NCI-H748 treated with DMSO at 0.1 percent for 48 hours (cell line): ENCODE results near the gene ATP4B.
A peak's percentile ranks its signal among the peaks of the same experiment; 100 is the strongest.

Experiments used
- DNase-seq: peaks from one replicate; lab custom pipeline; 2025; lab: John Stamatoyannopoulos, UW

The ATP4B gene

DNA sequence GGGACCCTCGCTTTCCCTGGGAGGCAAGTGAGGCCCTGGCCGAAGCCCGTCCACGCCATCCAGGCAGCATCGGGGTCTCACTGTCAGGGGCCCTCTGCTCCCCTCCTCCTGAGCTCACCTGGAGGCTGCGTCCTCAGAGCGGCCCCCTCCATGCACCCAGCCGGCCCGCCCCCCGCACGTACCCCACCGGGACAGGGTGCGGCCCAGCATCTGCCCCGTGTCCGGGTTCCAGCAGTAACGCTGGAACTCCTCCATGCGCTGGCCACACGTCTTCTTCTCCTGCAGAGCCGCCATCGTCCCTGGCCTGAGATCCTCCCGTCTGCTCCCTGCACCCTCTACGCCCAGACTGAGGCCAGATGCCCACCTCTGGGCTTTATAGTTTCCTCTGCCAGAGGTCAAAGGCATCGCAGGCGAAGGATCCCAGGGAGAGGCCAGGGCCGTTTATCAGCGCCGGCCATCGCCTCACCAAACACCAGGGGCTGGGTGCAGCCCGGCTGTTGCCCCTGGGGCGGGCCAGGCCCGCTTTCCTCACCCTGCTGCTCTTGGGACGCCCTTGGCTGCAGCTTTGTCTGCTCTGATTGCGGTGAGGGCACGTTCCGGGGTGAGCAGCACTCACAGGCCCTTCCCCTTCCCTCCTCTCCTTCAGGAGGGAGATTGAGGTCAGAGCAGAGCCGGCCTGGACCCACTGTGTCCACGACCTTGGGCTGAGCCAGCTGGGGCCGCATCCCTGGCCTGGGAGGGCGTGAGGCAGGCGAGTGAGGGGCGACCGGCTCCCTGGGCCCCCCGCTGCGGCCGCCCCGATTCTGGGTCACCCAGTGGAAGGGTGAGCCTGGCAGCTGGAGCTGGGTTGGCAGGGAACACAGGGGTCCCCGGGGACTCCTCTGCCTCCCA lies at the start of gene ATP4B:
Gene ATP4B, minus strand, starts transcription at position 348 of the 891 bp plus-strand sequence. Its CDS starts 54 bp downstream, at position 294.
- no peak for DNase-seq

DNA sequence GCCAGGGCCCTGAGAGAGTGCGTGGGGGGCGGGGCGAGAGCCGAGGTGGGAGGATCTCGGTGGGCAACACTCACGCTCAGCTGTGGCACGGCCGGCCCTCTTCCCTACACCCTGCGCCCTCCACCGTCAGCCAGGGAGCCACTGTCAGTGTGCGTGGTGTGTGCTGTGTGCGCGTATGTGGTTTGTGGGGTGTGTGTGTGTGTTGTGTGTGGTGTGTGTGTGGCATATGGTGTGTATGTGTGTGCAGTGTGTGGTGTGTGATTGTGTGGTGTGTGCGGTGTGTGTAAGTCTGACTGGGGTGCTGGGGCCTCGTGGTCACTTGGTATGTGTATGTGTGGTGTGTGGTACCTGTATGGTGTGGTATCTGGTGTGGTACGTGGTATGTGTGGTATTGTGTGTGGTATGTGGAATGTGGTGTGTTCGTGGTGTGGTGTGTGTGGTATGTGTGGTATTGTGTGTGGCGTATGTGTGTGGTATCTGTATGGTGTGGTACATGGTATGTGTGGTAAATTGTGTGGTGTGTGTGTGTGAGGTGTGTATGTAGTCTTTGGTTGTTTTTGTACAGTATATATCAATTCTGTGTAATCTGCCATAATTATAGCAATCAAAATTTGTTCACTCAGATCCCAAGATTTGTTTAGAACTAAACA lies 14.1 kb upstream of the ATP4B start:
- no peak for DNase-seq

DNA sequence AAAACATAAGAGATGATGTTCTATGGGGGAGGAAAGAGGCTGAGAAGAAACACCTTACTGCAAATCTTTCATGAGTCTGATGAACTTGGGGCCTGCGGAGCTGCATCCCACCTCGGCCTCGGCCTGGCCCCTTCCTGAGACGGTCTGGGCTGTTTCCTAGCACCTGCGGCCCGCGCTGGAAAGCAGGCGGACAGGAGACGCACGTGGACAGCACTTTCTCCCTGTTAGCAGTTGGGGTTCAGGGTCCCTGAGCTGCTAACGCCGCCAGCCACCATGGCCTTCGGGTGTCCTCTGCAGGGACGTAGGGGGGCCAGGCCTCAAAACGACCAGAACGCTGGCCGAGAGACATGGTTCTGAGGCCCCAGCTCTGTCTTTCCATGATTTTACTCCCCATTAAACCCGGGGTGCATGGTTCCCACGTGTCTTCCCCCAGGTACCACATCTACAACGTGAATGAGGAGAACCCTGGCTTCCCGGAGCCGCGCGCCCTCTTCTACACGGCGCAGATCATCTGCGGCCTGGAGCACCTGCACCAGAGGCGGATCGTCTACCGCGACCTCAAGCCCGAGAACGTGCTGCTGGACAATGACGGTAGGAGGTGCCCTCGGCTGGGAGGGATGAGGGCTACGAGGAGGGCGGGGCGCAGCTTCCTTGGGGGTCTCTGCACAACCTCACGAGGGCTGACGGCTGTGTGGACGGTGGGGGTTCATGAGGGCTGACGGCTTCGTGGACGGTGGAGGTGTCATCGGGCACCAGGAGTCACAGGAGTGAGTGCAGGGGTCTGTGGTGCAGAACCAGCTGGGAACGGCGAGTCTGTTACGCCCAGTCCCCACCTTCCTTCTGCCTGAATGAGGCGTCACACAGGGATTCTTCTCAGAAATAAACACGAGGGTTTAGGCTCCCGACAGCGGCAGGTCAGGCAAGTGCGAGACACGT lies 13.3 kb upstream of the ATP4B start:
- DNase-seq = no peak

DNA sequence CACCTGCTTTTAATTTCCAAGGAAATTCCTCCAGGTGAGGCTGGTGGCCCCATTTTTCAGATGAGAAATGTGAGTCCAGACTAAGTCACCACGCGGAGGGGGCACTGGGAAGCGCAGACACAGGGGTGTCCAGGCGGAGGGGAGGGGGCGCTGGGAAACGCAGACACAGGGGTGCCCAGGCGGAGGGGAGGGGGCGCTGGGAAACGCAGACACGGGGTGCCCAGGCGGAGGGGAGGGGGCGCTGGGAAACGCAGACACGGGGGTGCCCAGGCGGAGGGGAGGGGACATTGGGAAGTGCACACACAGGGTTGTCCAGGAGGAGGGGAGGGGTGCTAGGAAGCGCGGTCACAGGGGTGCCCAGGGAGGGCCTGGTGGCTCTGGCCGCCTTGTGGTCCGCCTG lies 12.5 kb upstream of the ATP4B start:
- DNase-seq = no peak

DNA sequence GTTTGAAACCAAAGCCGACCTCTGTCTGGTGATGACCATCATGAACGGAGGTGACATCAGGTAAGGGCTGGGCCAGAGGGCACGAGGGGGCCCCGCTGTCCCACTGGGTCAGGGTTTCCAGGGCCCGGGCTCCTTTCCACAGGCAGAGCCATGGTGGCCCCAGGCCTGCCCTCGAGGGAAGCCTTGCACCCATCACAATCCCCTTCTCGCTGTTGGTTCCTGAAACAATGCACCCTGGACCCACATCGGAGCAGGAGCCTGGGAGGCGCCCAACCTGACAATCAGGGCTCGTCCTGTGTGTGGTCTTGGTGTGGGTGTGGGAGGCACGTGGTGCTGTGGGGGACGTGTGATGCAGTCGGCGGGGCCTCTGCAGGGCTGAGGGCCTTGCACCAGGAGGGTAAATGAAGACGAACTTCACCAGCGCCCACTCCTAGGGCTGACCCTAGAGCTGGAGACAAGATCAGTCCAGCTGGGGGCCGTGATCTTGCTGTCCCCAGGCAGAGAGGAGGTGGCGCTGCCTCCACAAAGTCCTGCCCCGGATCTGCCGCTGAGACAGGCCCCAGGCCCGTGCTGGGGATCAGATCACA lies 11.8 kb upstream of the ATP4B start:
- DNase-seq = no peak

DNA sequence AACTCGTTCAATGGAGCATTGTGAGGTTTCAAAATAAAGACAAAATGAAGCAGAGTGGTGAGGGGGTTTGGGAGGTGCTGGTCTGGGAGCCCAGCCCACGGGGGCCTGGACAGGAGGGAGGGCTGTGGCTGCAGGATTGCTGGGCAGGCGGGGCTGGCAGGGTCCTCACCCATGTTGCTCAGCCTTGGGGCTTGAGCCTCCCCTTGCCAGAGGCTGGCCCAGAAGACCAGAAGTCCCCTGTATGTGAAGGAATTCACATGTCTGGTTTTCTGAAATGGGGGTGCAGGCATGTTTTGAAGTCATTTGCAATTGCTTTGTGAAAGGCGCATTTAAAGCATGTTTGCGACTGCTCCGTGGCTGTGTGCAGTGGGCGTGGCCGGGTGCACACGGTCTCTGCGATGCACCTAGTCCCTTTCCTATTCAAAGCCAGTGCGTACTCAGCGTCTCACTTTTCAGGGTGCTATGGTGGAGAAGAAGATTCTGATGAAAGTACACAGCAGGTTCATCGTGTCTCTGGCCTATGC lies 11.3 kb upstream of the ATP4B start:
- DNase-seq = no peak

DNA sequence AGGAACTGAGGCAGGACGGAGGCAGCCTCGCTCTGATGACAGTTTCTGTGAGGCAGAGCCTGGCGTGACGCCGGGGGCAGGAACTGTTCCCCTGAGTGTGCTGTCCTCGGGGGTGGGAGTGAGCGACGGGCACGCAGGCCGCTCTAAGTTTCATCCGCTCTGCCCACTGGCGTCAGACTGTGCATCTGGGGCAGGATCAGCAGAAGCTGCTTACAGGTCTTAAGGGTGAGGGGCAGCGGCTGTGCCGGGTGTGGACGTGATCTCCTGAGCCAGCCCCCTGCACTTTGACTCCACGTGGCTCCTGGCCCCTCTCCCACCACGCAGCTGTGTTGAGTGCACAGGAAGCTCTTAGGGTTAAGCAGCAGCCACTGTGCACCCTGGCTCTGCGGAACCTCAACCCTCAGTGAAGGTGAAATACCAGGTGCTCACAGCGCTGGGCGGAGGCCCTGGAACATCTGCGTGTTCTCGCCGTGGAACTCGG lies 10.5 kb upstream of the ATP4B start:
- DNase-seq = no peak

DNA sequence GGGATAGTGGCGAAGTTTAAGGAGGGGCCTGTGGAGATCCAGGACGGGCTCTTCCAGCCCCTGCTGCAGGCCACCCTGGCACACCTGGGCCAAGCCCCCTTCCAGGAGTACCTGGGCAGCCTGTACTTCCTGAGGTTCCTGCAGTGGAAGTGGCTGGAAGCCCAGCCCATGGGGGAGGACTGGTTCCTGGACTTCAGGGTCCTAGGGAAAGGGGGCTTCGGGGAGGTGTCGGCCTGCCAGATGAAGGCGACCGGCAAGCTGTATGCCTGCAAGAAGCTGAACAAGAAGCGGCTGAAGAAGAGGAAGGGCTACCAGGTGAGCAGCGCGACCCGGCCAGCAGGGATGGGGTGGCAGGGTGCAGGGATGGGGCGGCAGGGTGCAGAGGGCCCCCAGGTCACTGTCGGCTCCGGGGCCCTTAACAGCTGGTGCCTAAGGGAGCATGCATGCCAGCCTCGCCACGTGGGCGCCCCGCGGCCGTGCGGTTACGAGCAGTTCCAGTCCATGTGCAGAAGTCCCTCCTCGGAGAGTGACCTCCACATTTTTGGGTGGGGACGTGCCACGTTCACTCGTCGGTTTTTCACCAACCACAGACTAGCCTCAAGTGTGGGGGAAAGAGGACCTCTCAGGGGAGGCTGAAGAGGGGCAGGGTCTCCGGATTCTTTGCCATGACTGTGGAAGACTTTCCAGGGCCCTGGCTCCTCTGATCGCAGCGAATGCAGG lies 9.9 kb upstream of the ATP4B start:
- no peak for DNase-seq

DNA sequence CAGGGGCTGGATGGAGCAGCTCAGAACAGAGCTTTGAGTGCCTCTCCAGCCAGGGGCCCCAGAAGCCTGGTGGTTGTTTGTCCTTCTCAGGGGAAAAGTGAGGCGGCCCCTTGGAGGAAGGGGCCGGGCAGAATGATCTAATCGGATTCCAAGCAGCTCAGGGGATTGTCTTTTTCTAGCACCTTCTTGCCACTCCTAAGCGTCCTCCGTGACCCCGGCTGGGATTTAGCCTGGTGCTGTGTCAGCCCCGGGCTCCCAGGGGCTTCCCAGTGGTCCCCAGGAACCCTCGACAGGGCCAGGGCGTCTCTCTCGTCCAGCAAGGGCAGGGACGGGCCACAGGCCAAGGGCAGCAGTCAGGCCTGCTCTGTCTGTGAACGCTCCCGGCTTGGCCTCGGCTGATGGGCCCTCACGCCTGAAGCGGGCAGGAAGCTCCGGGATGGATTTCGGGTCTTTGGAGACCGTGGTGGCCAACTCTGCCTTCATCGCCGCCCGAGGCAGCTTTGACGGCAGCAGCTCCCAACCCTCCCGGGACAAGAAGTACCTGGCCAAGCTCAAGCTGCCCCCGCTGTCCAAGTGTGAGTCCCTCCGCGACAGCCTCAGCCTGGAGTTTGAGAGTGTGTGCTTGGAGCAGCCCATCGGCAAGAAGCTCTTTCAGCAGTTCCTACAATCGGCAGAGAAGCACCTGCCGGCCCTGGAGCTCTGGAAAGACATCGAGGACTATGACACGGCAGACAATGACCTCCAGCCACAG lies 9.1 kb upstream of the ATP4B start, which contains the start of gene GRK1:
Gene GRK1, plus strand, starts transcription at position 269 of the 751 bp plus-strand sequence. Its CDS starts 168 bp downstream, at position 437.
- no peak for DNase-seq

DNA sequence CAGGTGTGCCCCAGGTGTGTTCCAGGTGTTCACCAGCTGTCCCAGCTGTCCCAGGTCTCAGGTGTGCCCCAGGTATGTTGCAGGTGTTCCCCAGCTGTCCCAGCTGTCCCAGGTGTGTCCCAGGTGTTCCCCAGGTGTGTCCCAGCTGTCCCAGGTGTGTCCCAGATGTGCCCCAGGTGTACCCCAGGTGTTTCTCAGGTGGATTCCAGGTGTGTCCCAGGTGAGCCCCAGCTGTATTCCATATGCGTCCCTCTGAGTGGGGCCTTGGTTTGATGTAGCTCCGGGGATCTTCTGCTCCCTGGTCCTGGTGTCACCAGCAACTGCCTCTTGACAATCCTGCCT lies 8.3 kb upstream of the ATP4B start:
- no peak for DNase-seq

DNA sequence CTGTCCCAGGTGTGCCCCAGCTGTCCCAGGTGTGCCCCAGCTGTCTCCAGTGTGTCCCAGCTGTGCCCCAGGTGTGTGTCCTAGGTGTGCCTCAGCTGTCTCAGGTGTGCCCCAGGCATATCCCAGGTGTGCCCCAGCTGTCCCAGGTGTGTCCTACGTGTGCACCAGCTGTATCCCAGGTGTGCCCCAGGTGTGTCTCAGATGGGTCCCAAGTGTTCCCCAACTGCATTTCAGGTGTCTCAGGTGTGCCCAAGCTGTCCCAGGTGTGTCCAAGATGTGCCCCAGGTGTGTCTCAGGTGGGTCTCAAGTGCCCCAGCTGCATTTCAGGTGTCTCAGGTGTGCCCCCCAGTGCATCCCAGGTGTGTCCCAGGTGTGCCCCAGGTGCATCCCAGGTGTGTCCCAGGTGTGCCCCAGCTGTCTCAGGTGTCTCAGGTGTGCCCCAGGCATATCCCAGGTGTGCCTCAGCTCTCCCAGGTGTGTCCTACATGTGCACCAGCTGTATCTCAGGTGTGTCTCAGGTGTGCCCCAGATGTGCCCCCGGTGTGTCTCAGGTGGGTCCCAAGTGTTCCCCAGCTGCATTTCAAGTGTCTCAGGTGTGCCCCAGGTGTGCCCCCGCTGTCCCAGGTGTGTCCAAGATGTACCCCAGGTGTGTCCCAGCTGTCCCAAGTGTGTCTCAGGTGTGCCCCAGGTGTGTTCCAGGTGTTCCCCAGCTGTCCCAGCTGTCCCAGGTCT lies 7.8 kb upstream of the ATP4B start:
- DNase-seq = no peak

DNA sequence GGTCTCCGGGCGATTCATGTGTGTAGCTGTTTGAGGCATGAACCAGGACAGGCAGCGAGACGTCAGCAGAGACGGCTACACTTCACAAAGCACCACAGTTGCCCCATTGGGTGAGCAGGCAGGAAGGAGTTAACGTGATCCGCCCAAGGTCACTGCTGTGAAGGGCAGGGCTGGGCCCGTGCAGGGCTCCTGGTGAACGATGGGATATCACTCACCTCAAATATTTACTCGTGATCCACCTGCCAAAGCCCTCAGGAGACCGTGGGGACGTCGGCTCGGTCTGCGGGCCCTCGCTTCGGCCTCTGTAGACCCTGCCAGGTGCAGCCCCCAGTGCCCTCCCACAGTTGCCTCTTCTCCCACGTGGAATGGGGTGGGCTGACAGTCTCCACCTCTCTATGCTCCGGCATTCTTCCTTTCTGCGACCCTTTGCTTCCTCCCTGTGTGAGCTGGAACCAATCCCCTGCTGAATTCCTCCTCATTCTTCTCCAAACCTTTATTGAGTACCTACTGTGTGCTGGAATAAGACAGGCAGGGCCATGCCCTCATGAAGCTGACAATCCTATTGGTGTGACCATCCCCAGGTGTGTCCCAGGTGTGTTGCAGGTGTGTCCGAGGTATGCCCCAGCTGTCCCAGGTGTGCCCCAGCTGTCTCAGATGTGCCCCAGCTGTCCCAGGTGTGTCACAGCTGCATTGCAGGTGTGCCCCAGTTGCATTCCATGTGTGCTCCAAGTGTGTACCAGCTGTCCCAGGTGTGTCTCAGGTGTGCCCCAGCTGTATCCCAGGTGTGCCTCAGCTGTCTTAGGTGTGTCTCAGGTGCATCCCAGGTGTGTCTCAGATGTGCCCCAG lies 7.0 kb upstream of the ATP4B start:
- no peak for DNase-seq

DNA sequence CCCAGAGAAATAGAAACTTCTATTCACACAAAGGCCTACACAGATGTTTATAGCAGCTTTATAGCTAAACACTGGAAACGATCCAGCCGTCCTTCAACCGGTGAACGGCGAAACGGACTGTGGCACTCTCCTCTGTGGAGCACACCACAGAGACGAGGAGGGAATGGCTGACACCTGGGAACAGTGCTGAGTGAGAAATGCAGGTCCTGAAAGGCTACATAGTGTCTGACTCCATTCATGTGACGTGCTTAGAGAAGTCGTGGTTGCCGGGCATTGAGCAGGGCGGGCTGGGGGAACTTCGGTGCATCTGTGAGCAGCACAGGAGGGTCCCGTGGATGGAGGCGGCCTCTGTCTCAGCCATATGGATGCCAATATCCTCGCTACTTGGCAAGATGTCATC lies 5.9 kb upstream of the ATP4B start:
- no peak for DNase-seq

DNA sequence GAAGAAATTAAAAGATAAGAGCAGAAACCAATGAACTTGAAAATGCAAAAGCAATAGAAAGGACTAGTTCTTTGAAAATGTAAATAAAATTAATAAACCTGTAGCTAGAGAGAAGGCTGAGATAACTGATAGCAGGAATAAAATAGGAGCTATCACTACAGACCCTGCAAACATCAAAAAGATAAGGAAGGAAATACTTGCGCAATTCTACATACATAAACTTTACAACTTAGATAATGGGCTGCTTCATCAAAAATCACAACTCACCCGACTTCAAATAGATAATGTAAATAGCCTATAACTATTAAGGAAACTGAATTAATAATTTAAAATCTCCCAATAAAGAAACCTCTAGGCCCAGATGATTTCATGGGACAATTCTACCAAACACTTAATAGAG lies 3.5 kb upstream of the ATP4B start:
- DNase-seq = no peak

DNA sequence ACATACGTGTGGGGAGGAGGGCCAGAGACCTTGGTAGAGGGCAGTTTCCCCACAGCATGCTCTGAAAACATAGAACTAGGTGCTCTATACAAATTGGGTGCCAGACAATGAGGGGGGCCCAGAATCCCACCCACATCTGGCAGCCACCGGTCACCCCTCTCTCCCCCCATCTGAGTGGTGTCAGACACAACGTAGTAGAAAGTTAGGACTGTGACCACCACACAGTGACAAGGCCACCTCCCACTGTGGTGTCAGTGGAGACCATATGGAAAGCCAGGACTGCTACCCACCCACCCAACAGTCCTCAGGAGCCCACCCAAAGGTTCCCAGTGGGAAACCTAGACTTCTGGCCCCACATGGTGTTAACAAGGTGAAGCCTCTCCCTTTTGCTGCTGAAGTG lies 2.1 kb upstream of the ATP4B start:
- no peak for DNase-seq

DNA sequence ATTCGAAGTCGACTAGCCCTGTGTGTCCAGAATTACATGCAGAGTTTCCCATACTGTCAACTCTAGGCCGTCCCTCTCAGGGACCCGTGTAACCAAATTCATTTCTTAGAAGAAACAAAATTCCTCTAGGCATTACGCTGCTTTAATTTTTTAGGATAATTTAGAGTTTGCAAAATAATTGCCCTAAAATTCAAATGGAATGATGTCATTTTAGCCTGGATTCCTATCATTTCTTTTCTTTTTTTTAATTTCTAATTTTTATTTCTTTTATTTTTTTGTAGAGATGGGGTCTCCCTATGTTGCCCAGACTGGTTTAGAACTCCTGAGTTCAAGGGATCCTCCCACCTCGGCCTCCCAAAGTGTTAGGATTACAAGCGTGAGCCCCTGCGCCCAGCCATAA lies 1.3 kb upstream of the ATP4B start:
- DNase-seq = no peak

DNA sequence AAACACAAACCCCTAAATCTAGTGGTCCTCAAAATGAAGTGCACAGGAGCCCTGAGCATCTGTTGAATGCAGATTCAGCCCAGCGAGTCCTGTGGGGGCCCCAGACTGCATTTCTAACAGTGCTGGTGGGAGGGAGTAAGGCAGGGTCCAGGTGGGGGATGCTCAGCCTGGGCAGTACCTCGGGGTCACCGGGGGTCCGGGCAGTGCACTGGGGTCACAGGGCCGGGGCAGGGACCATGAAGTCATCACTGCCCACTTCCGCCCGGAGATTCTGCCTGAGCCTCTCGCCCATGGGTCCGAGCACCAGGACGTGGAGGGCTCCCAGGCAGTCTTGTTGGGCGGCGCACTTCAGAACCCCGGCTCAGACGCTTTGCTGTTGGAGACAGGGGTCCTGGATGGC lies 838 bp upstream of the ATP4B start:
- no peak for DNase-seq

DNA sequence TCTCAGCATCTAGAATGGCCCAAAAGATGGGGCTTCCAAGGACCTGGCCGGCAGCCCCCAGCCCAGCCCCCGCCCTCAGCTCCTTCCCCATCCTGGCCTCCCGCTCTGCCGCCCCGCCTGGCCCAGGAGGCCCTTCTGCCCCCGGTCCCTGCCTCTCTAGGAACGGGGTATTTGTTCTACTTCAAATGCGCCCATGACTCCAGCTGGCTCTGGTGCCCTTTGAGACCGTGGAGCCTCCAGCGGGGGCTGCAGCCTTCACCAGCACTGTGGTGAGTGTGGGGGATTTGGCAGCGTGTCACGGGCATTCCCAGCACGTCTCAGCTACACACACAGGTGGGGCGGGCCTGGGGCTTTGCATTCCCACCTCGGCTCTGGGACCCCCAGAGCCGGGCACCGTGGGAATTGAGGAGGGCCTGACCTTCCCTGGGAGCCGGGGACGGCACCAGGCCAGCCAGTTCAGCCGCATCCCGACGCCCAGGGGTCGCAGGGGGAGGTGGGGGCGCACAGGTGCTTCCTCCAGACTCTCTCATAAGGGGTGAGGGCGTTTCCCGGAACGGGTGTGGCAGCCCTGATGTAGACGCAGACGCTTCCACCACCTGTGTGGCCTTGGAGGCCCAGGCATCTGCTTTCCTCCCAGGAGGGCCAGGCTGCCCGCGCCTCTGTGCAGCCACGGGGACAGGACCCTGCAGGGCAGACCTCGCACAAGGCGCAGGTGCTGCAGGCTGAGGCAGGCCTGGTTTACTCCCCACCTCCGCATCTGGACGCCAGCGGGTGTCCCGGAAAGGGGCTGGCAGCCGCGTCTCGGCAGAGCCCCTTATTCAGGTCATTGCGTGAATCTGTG lies 947 bp downstream of the ATP4B start:
- peak; percentile 47 for DNase-seq
